A673 (cell line): Measurements from ENCODE around the gene QRFP. TPM values are rescaled to one million over a fixed set of nuclear protein-coding genes. Genes with fewer than 3 reads are reported as not detected.

ENCODE experiments used
- BruUV-seq: library from RNA; stranded (reverse); fragments of 400-500 nt; replicated peaks from 2 replicates; lab custom pipeline; 2021; lab: Mats Ljungman, UMichigan
- CTCF ChIA-PET: fragments of 300-600 bp; sonication (Branson Sonifier 250); formaldehyde crosslinking; loops from one replicate; lab custom pipeline; 2022; ENCODE audit warnings: antibody characterized with exemption; lab: Charles Lee
- POLR2A ChIA-PET: fragments of 300-600 bp; sonication (Branson Sonifier 250); formaldehyde crosslinking; loops from one replicate; lab custom pipeline; 2022; ENCODE audit warnings: antibody characterized with exemption; ENCODE audit not compliant: low non-redundant PET; lab: Charles Lee
- DNase-seq: peaks from one replicate; pipeline ENCODE4 v3.0.0-alpha.2; 2015; ENCODE audit warnings: low spot score
- H3K27ac ChIP-seq: fragments of 200-600 bp; sonication (generic); 2 replicates; pipeline ENCODE4 v1.5.1; 2016; ENCODE audit warnings: mixed run types, low read depth, mild to moderate bottlenecking, mixed read lengths, antibody characterized with exemption, low read length; ENCODE audit not compliant: poor library complexity, severe bottlenecking
- H3K27me3 ChIP-seq: fragments of 200-600 bp; sonication (generic); replicated peaks from 2 replicates; pipeline ENCODE4 v1.6.1; 2017; ENCODE audit warnings: mixed run types, low read depth, mild to moderate bottlenecking, mixed read lengths, antibody characterized with exemption, low read length; ENCODE audit not compliant: insufficient read depth, poor library complexity
- H3K36me3 ChIP-seq: fragments of 200-600 bp; sonication (generic); 2 replicates; pipeline ENCODE4 v1.6.1; 2016; ENCODE audit warnings: mixed run types, mild to moderate bottlenecking, mixed read lengths, antibody characterized with exemption, low read length; ENCODE audit not compliant: insufficient read depth, poor library complexity, severe bottlenecking
- H3K4me1 ChIP-seq: fragments of 200-600 bp; sonication (generic); 2 replicates; pipeline ENCODE4 v1.6.1; 2017; ENCODE audit warnings: mixed run types, mild to moderate bottlenecking, mixed read lengths, antibody characterized with exemption, low read length; ENCODE audit not compliant: insufficient read depth, poor library complexity, severe bottlenecking
- H3K4me3 ChIP-seq: fragments of 200-600 bp; sonication (generic); 2 replicates; pipeline ENCODE4 v1.5.1; 2016; ENCODE audit warnings: low read depth, mixed run types, mild to moderate bottlenecking, mixed read lengths, low read length; ENCODE audit not compliant: poor library complexity, severe bottlenecking
- H3K9me3 ChIP-seq: fragments of 200-600 bp; sonication (generic); 2 replicates; pipeline ENCODE4 v1.6.1; 2016; ENCODE audit warnings: mixed run types, low read depth, mild to moderate bottlenecking, mixed read lengths, antibody characterized with exemption, low read length; ENCODE audit not compliant: poor library complexity, severe bottlenecking
- EZH2 ChIP-seq: fragments of 200-600 bp; sonication (generic); IDR thresholded peaks from 2 replicates; pipeline ENCODE4 v1.6.1; 2017; ENCODE audit warnings: borderline replicate concordance, low read depth, mild to moderate bottlenecking, mixed read lengths, antibody characterized with exemption, low read length; ENCODE audit not compliant: poor library complexity, severe bottlenecking
- intact Hi-C: fragments of 100-400 bp; cut with micrococcal nuclease; formaldehyde crosslinking; loops from one replicate; pipeline ENCODE4 v1.10.0; 2022; ENCODE audit not compliant: unreplicated experiment
- total RNA-seq: library from RNA; stranded (reverse); gene quantifications from 2 replicates; pipeline ENCODE4 v1.2.3, GENCODE V29; 2021
- TF ChIP-seq, protein P1 (sequence below): fragments of 300-800, 200-600 bp; sonication (generic); conservative IDR thresholded peaks from 2 replicates; pipeline ENCODE4 v1.5.1; 2017; ENCODE audit warnings: low read depth, mild to moderate bottlenecking, antibody characterized with exemption, low read length, moderate library complexity, mixed read lengths

The QRFP gene
- total RNA-seq, 1 experiment from 2014 or later = not detected

DNA sequence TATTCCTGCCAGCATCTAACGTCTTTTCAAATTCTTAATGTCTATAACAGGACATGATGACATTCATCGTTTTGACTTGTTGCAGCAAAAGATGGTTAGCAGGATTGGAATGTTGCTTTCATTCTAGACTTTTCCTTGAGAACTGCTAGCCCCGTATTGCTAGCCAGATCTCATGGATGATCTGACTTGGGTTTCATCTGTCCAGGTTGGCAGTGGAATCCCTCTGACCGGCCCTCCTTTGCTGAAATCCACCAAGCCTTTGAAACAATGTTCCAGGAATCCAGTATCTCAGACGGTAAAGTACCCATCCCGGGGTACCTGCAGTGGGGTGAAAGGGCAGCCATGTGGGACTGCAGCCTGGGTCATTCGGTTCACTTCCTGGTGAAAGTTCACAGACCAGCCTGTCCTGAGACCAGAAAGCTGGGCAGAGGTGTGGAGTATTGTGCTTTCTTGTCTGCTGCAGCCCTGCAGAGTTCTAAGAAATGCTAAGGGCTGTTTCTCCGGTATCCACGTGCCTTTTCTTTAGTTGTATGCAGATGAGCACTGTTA lies 16.7 kb downstream of the QRFP start:
- DNase-seq = no peak
- intact Hi-C loops = no loop called here
- POLR2A ChIA-PET = no interaction called here
- CTCF ChIA-PET = no interaction called here
- no peaks in the 10 kb centered on the region for H3K4me1 ChIP-seq
- TF ChIP-seq, protein P1, sequence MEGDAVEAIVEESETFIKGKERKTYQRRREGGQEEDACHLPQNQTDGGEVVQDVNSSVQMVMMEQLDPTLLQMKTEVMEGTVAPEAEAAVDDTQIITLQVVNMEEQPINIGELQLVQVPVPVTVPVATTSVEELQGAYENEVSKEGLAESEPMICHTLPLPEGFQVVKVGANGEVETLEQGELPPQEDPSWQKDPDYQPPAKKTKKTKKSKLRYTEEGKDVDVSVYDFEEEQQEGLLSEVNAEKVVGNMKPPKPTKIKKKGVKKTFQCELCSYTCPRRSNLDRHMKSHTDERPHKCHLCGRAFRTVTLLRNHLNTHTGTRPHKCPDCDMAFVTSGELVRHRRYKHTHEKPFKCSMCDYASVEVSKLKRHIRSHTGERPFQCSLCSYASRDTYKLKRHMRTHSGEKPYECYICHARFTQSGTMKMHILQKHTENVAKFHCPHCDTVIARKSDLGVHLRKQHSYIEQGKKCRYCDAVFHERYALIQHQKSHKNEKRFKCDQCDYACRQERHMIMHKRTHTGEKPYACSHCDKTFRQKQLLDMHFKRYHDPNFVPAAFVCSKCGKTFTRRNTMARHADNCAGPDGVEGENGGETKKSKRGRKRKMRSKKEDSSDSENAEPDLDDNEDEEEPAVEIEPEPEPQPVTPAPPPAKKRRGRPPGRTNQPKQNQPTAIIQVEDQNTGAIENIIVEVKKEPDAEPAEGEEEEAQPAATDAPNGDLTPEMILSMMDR = no peak
- TF ChIP-seq EZH2 = no peak
- peaks cover 72% of the 10 kb centered on the region for H3K36me3 ChIP-seq
- BruUV-seq = no TSS peak
- H3K27me3 ChIP-seq = no peaks in the 10 kb centered on the region
- H3K27ac ChIP-seq = no peak overlapping the region
- no peaks in the 10 kb centered on the region for H3K9me3 ChIP-seq
- H3K4me3 ChIP-seq = no peak overlapping the region

DNA sequence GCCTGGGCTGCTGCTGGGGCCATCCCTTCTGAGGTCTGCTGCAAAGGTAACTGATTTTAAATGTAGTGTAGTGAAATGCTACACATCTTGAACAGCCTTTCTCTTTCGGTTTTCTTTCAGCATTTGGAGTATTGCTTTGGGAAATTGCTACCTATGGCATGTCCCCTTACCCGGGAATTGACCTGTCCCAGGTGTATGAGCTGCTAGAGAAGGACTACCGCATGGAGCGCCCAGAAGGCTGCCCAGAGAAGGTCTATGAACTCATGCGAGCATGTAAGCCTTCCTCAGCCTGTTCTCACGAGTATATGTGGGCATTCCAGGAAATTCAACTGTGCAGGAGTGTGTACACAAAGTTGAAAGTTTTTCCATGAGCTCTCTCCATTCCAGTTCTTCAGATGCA lies 18.3 kb downstream of the QRFP start:
- BruUV-seq = no TSS peak
- H3K27ac ChIP-seq = no peak overlapping the region
- H3K36me3 ChIP-seq = peaks cover 72% of the 10 kb centered on the region
- H3K9me3 ChIP-seq = no peaks in the 10 kb centered on the region
- DNase-seq = no peak
- no peaks in the 10 kb centered on the region for H3K4me1 ChIP-seq
- no peaks in the 10 kb centered on the region for H3K27me3 ChIP-seq
- H3K4me3 ChIP-seq = no peak overlapping the region
- TF ChIP-seq, protein P1 = no peak
- no peak for TF ChIP-seq EZH2
- ChIA-PET CTCF (no interaction called here), POLR2A (no interaction called here)
- intact Hi-C loops = no loop called here

GRCh38 chr9:130877300-130877699 lies 19.3 kb downstream of the QRFP start:
- BruUV-seq = no TSS peak
- Histone ChIP-seq H3K4me3 (no peak overlapping the region), H3K27me3 (no peaks in the 10 kb centered on the region), H3K27ac (no peak overlapping the region), H3K4me1 (no peaks in the 10 kb centered on the region), H3K9me3 (no peaks in the 10 kb centered on the region), H3K36me3 (peaks cover 81% of the 10 kb centered on the region)
- ChIA-PET CTCF (no interaction called here), POLR2A (no interaction called here)
- no peak for TF ChIP-seq EZH2
- TF ChIP-seq, protein P1 = no peak
- DNase-seq = no peak
- intact Hi-C loops = no loop called here
